Measurements from ENCODE around the gene NFIA.

- TF ChIP-seq, protein P1, sequence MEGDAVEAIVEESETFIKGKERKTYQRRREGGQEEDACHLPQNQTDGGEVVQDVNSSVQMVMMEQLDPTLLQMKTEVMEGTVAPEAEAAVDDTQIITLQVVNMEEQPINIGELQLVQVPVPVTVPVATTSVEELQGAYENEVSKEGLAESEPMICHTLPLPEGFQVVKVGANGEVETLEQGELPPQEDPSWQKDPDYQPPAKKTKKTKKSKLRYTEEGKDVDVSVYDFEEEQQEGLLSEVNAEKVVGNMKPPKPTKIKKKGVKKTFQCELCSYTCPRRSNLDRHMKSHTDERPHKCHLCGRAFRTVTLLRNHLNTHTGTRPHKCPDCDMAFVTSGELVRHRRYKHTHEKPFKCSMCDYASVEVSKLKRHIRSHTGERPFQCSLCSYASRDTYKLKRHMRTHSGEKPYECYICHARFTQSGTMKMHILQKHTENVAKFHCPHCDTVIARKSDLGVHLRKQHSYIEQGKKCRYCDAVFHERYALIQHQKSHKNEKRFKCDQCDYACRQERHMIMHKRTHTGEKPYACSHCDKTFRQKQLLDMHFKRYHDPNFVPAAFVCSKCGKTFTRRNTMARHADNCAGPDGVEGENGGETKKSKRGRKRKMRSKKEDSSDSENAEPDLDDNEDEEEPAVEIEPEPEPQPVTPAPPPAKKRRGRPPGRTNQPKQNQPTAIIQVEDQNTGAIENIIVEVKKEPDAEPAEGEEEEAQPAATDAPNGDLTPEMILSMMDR (conservative IDR thresholded peaks at IDR 0.05; ENCODE audit: low read length) = no peak
- TF ChIP-seq EZH2phosphoT487 (IDR thresholded peaks at IDR 0.05; ENCODE audit: borderline replicate concordance) = no peak
Measured at GRCh38 chr1:61389194-61389925, 307.0 kb downstream of the NFIA start.

All from Loucy (cell line).